NCI-H2107 treated with DMSO at 0.1 percent for 48 hours (cell line): Measurements from ENCODE around the gene OR5A2.
"Not testable (repeated sequence)": the region's sequence is repeated elsewhere in the genome, so short reads cannot be mapped to it uniquely, and the experiment has no call there.

Source experiments
- DNase-seq: peaks from one replicate; lab custom pipeline; 2025; ENCODE audit not compliant: unreplicated experiment; lab: John Stamatoyannopoulos, UW

OR5A2 gene

DNA sequence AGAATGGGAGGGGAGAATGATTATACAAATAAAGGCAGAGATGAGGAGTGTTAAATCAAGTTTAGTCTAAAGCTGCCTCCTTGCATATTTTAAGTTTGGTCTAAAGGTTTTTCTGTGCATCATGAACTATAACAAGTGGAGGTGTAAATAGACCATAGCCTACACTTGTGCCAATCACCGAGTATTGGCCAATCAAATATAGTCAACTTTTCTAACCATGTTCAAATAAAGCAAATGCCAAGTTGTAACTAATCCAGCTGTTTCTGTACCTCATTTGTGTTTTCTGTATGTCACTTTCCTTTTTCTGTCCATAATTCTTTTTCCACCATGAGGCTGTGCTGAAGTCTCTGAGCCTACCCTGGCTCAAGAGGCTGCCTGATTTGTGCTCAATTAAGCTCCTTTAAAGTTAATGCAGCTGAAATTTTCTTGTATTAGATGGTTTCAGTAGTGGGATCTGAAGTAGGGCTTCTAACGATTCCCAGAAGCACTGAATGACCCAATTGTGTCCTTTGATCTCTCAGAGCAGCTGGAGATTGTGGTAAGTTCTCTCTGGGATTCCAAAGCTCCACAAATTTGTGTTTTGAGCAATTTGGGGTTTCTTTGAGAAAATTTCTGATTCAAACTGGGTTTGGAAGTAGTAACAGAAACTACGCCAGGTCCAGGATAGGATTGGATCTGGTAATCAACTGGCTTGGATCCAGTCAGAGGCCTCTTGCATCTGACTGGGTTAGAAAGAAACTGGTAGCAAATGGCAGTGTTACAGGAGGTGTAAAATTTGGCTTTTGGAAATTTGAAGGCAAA is 25.6 kb downstream of the OR5A2 start:
- DNase-seq = no peak

GRCh38 chr11:59394186-59394585 is 32.0 kb downstream of the OR5A2 start:
- no peak for DNase-seq

DNA sequence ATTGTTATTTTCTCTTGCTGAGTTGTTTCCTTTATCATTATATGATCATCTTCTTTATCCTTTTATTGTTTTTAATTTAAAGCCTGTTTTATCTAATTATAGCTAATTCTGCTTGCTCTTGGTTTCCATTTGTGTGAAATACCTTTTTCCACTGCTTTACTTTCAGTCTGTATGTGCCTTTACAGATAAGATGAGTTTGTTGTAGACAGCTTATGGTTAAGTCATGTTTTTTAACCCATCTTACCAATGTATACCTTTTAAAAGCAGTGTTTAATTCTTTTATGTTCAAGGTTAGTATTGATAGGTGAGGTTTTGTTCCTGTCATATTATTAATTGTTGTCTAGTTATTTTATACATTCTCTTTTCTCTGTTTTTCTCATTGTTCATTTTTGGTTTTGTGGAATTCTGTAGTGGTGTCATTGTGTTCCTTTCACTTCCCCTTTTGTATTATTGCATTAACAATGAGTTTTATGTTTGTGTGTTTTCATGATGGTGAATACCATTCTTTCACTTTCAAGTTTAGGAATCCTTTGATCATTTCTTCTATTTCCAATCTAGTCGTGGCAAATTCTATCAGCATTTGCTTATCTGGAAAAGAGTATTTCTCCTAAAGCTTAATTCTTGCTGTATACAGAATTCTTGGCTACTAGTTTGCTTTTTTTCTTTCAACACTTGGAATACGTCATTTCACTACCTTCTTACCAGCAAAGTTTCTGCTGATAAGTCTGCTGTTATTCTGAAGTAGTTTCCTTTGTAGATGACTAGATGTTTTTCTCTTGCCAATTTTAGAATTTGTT is 45.8 kb downstream of the OR5A2 start:
- no peak for DNase-seq

- DNase-seq = not testable (repeated sequence)
Observed at GRCh38 chr11:59372324-59372723, 53.9 kb downstream of the OR5A2 start.

DNA sequence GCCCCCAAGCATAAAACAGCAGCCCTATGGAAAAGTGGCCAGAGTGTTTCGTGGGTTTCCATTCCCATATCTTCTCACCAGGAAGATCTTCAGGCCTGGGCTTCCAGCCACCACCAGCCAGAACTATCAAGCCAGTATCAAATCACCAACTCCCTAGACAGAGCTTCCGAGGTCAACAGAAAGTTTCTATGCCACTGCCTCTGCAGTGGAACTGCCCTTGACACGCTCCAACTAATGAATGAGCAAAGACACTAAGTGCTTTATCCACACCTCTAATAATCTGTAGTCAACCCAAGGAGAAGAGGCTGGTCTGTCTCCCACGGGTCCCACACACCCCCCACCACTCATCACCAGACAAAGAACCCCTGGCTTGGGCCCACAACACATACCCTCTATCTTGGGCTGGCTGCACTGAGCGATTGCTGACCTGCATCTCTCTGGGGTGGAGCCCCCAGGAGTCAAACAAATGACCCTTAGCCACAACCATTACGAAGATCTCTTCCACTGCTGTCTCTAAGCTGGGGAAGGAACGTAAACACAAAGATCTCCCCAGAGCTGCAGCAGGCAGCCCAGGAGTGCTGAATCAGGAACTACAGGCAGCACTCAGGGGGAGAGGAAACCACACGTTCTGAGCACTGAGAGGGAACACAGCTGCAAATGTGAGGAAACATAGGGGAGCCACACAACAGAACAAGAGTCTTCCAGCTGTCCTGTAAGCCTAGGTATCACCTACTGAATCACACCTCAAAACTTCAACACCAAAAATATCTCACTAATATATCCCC is 57.8 kb downstream of the OR5A2 start:
- DNase-seq = no peak
